GM18870 (cell line): Measurements from ENCODE around the gene SOAT1.
"Not testable (repeated sequence)": the region's sequence is repeated elsewhere in the genome, so short reads cannot be mapped to it uniquely, and the experiment has no call there.

Experiments used
- ATAC-seq: cut with Tn5 transposase; IDR thresholded peaks from one replicate; pipeline ENCODE4 v1.9.1; 2021; ENCODE audit warnings: moderate library complexity; ENCODE audit not compliant: unreplicated experiment

The SOAT1 gene

DNA sequence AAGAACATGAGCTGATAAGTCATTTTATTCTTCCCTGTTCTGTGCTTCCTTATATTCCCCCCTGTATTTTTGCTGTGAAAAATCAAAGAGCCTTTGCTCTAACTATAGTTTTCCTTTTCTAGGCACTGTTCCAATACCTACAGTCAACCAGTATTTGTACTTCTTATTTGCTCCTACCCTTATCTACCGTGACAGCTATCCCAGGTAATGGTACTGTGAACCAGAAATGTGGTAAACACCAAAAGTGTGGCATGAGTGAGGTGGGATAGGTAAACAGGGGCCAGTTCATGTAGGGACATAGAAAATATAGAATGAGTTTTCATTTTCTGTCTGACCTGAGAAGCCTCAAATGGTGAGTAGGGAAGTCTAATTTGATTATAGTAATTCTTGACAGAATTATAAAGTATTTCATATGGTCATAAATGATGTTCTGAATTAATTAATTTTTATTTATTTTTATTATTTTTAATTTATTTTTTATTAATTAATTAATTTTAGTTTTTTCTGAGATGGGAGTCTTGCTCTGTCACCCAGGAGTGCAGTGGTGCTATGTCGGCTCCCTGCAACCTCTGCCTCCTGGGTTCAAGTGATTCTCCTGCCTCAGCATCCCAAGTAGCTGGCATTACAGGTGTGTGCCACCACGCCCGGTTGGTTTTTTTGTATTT, 49.3 kb downstream of the SOAT1 start:
- no peak for ATAC-seq

DNA sequence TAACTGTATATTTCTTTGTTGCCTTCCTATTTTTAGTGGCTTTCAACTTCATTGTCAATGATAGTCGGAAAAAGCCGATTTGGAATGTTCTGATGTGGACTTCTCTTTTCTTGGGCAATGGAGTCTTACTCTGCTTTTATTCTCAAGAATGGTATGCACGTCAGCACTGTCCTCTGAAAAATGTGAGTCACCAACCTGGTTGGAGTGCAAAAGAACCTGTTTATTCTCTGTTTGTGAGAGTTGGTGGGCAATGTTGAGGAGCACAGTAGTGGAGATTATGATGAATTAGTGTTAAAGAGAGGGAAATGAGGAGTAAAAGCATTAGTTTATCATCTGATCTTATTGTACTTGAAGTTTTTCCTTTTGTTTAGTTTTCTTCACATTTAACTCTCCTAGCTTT, 57.7 kb downstream of the SOAT1 start:
- ATAC-seq: no peak

DNA sequence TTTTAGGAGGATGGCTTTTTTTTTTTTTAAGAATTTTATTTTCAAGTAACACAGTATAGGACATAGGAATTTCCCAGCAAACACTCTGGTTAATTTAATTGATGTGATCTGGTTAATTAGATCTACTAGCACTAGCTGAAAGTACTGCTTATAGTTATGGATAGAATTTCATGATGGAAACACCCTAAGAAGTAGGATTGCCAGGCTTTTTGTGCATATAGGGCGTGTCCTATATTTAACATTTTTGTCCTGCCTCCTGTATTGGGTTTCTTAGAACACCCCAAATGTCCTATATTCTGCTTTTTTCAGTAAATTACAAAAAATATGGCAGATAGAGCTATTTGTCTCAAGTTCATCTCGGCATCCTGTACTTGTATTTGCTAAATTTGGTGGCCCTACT, 58.6 kb downstream of the SOAT1 start:
- no peak for ATAC-seq

DNA sequence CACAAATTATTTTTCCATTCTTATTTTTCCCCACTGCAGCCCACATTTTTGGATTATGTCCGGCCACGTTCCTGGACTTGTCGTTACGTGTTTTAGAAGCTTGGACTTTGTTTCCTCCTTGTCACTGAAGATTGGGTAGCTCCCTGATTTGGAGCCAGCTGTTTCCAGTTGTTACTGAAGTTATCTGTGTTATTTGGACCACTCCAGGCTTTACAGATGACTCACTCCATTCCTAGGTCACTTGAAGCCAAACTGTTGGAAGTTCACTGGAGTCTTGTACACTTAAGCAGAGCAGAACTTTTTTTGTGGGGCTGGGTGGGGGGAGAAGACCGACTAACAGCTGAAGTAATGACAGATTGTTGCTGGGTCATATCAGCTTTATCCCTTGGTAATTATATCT, 59.9 kb downstream of the SOAT1 start:
- no peak for ATAC-seq

- not testable (repeated sequence) for ATAC-seq
Measured at GRCh38 chr1:179361631-179362030, 68.0 kb downstream of the SOAT1 start.

DNA sequence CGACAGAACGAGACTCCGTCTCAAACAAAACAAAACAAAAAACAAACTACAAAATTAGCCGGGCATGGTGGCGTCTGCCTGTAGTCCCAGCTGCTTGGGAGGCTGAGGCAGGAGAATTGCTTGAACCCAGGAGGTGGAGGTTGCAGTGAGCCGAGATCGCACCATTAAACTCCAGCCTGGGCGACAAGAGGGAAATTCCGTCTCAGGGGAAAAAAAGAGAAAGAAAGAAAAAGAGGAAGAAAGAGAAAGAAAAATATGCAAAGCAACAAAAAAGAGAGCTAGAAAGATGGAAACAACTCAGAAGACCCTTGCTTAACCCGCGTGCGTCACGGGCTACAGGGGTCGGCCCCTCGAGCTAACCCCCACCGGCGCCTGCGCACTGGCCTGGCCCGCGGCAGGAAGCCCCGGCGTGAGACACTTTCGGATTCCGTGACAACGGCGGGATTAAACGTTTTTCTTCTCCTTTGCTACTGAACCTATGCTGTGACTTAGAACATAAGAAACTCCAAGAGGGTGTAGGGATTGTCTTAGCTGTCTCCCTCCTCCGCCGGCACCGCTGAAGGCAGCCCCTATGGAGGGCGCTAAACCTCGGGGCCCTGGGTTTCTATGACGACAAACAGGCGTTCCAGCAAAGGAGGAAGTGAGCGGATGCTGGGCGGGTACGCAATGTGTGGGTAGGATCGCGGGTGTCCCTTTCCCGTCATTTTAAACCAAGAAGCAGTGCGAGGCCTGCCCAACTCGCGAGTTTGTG, 71.9 kb downstream of the SOAT1 start, which contains the start of gene AXDND1:
TSS of gene AXDND1 (plus strand) at position 630 of the 751 bp plus-strand sequence. CDS start 539 bp downstream, outside the sequence.
- peak; percentile 95 for ATAC-seq

- peak; percentile 25 for ATAC-seq
Measured at GRCh38 chr1:179366093-179366800, 72.7 kb downstream of the SOAT1 start.

- ATAC-seq: no peak
Measured at GRCh38 chr1:179369751-179370341, 76.2 kb downstream of the SOAT1 start.

DNA sequence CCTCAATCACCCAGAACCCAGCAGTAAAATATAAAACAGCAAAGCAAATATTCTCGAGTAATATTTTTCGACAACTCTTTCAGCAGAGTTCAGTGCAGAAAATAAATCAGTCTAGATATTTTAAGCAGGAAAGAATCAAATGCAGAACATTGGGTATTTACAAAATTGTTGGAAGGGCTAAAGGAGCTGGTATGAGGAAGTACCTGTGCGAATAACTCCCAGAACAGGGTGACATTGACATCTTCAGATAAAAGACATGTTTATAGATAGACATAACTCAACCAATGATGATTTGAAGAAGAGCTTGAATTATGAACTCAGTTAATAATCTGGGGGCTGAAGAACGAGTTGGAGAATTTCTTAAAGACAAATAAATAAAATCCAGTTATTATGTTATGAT, 78.6 kb downstream of the SOAT1 start:
- no peak for ATAC-seq

- ATAC-seq: no peak
Measured at GRCh38 chr1:179376223-179376622, 82.6 kb downstream of the SOAT1 start.

DNA sequence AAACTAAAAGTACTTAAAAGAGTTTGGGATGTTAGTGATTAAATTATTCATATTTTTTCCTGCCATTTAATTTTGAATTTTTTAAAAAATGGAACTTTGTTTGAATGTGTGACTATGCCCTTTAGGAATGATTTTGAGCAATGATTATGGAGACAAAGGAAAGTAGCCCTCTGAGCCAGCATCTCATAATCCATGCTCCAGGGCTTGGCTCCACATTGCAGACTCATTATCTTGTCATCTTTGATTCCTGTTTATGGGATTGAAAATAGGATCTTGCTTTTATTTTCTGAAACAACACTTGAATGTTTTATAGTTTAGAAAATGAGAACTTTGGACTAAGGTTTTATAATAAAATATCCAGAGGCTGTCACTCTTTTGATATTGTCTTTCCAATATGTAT, 86.7 kb downstream of the SOAT1 start:
- ATAC-seq: no peak

- ATAC-seq: no peak
Measured at GRCh38 chr1:179384027-179384426, 90.4 kb downstream of the SOAT1 start.

DNA sequence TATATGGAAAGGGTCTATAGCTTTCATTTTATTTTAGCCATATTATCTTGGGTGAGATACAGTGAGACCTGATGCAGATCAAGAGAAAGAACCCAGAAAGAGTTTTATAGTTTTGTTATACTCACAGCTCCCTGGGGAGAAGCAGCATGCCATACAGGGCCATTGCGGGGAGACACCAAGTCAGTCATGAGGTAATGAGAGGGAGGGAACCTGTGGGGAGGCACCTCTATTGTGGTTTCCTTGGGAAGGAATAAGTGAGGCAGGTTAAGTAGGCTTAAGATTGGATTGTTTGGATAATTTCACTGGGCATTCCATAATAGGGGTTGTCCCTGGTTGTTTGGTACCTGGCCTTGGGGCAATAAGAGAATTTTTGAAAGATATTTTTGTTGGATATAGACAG, 91.9 kb downstream of the SOAT1 start:
- no peak for ATAC-seq

GRCh38 chr1:179393721-179394120, 100.1 kb downstream of the SOAT1 start:
- ATAC-seq: no peak

GRCh38 chr1:179399399-179399798, 105.8 kb downstream of the SOAT1 start:
- ATAC-seq: not testable (repeated sequence)
